Pancreas (tissue), 10 donors: ENCODE results near the gene DMD. TPM values are rescaled to one million over a fixed set of nuclear protein-coding genes. Genes with fewer than 3 reads are reported as not detected.

Source experiments
- ATAC-seq, 4 donors: fragments of 200-7000 bp; cut with Tn5 transposase; one replicate each; pipeline versions ENCODE4 v1.8.0 to v1.9.1; 2020; ENCODE audit warnings: mild to moderate bottlenecking in 4 of 4, moderate library complexity in 4 of 4
- DNase-seq, 6 donors: peaks; one replicate each; pipeline ENCODE4 v3.0.0-alpha.2; 2020
- FAIRE-seq: peaks from 2 replicates; lab custom pipeline; 2012; peaks lifted over from hg19 to GRCh38; lab: Jason Lieb, UNC
- H3K27ac ChIP-seq, 4 donors: fragments of 200-600 bp; sonication (generic); 1 replicate in 3 of 4; 2 replicates in 1 of 4; pipeline versions ENCODE4 v1.5.0 to v1.8.0; 2020
- H3K27me3 ChIP-seq, 4 donors: fragments of 200-600 bp; one replicate each; pipeline ENCODE4 v1.8.0; 2021
- H3K36me3 ChIP-seq, 3 donors: fragments of 200-600 bp; sonication (generic) in 1 of 3; one replicate each; pipeline versions ENCODE4 v1.5.0 to v1.8.0; 2020 to 2021
- H3K4me1 ChIP-seq, 3 donors: fragments of 200-600 bp; one replicate each; pipeline ENCODE4 v1.8.0; 2021
- H3K4me3 ChIP-seq, 4 donors: fragments of 200-600 bp; sonication (generic) in 2 of 4; one replicate each; pipeline versions ENCODE4 v1.5.0 to v1.8.0; 2020 to 2021
- H3K9me3 ChIP-seq, 4 donors: fragments of 200-600 bp; one replicate each; pipeline ENCODE4 v1.8.0; 2021
- CTCF ChIP-seq, 4 donors: fragments of 200-600 bp; sonication (generic) in 3 of 4; IDR thresholded peaks; one replicate each; pipeline versions ENCODE4 v1.5.0 to v1.8.0; 2021; ENCODE audit warnings: antibody characterized with exemption in 4 of 4
- WGBS, 2 donors: extraction: QIAGEN DNeasy Blood & Tissue Kit; methylation state at CpG; one replicate each; pipeline ENCODE4 v1.1.7; 2013; 5-methylcytosine and 5-hydroxymethylcytosine counted together
- intact Hi-C, 3 donors: fragments of 100-400 bp; cut with DNase I; formaldehyde crosslinking; loops; one replicate each; pipeline versions ENCODE4 v1.11.1 to v1.14.2; 2022
- polyA plus RNA-seq, 2 donors: library from polyadenylated mRNA; stranded (reverse); fragments of 200-250 nt; gene quantifications; one replicate each; pipeline ENCODE4 v1.2.3, GENCODE V29; 2013
- total RNA-seq, 6 donors: library from RNA; stranded (reverse); fragmentation: NEBNext Ultra II Directional in 4 of 6; extraction: Animal tissue kit (Norgen Biotek cat#: 25700) in 4 of 6; gene quantifications; one replicate each; pipeline versions ENCODE4 v1.2.1 to v1.2.4, GENCODE V29; 2021 to 2023
- donor health status: healthy with polysubstance abuse.
- donor health status: DM: no; HTN: no; CAD: no; lungs with moderate emphysema.
- donor health status: DM: no; HTN: no; CAD: no.
- donor health status: control.
- donor health status: control.
- donor health status: Bipolar disorder and iron deficiency.
- donor health status: DM: yes; HTN: yes; CAD: no.
- donor health status: DM: no; HTN: no; CAD: no.
- donor health status: DM: no; HTN: no; CAD: no.
- donor health status: DM: yes; HTN: yes; CAD: no.

Gene DMD
- total and polyA plus RNA-seq, 8 donors, result 9.1 to 46.5 (median 32.1) TPM

GRCh38 chrX:31421441-31421840 is 1789.9 kb downstream of the DMD start:
- Histone ChIP-seq H3K27ac (no peak overlapping the region), H3K9me3 (no peaks in the 10 kb centered on the region), H3K27me3 (peaks cover 0 to 7% (median 1%) of the 10 kb centered on the region in 4 donors), H3K36me3 (no peaks in the 10 kb centered on the region), H3K4me1 (no peaks in the 10 kb centered on the region), H3K4me3 (no peak overlapping the region)
- ATAC-seq (no peak), FAIRE-seq (no peak), DNase-seq (no peak)
- no peak for TF ChIP-seq CTCF (IDR thresholded peaks at IDR 0.05)
- intact Hi-C loops, result no loop called here
- WGBS, 2 donors, result 64 to 75% methylated on average over 3 of the region's 3 CpGs

- ATAC-seq, result no peak
- intact Hi-C loops, result no loop called here
- no peaks in the 10 kb centered on the region for H3K9me3 ChIP-seq
- H3K4me1 ChIP-seq, result no peaks in the 10 kb centered on the region
- DNase-seq, result no peak
- H3K4me3 ChIP-seq, result no peak overlapping the region
- H3K36me3 ChIP-seq, result no peaks in the 10 kb centered on the region
- FAIRE-seq, result no peak
- peaks cover 0 to 7% (median 1%) of the 10 kb centered on the region in 4 donors for H3K27me3 ChIP-seq
- 89 to 97% methylated on average over 3 of the region's 3 CpGs for WGBS, 2 donors
- no peak for TF ChIP-seq CTCF (IDR thresholded peaks at IDR 0.05)
- H3K27ac ChIP-seq, result no peak overlapping the region
These were observed 1790.6 kb downstream of the DMD start for GRCh38 chrX:31420711-31421151.

GRCh38 chrX:31420302-31420701 is 1791.0 kb downstream of the DMD start:
- Histone ChIP-seq H3K36me3 (no peaks in the 10 kb centered on the region), H3K9me3 (no peaks in the 10 kb centered on the region), H3K4me3 (no peak overlapping the region), H3K27me3 (peaks cover 0 to 7% (median 1%) of the 10 kb centered on the region in 4 donors), H3K4me1 (no peaks in the 10 kb centered on the region), H3K27ac (no peak overlapping the region)
- intact Hi-C loops, result no loop called here
- WGBS, 2 donors, result 86 to 90% methylated on average over 2 of the region's 2 CpGs
- DNase-seq, result no peak
- TF ChIP-seq CTCF (IDR thresholded peaks at IDR 0.05), result no peak
- FAIRE-seq, result no peak
- ATAC-seq, result no peak

GRCh38 chrX:31397119-31397518 is 1814.2 kb downstream of the DMD start:
- peaks cover 0 to 4% (median 0%) of the 10 kb centered on the region in 4 donors for H3K27me3 ChIP-seq
- intact Hi-C loops, result no loop called here
- no peaks in the 10 kb centered on the region for H3K4me1 ChIP-seq
- H3K36me3 ChIP-seq, result no peaks in the 10 kb centered on the region
- no peak overlapping the region for H3K4me3 ChIP-seq
- no peak overlapping the region for H3K27ac ChIP-seq
- FAIRE-seq (no peak), ATAC-seq (no peak), DNase-seq (no peak)
- WGBS, 2 donors, result 80 to 87% methylated on average over 3 of the region's 3 CpGs
- no peaks in the 10 kb centered on the region for H3K9me3 ChIP-seq
- TF ChIP-seq CTCF (IDR thresholded peaks at IDR 0.05), result no peak

- ATAC-seq (no peak), FAIRE-seq (no peak), DNase-seq (no peak)
- Histone ChIP-seq H3K27me3 (no peaks in the 10 kb centered on the region), H3K9me3 (no peaks in the 10 kb centered on the region), H3K27ac (no peak overlapping the region), H3K4me3 (no peak overlapping the region), H3K36me3 (no peaks in the 10 kb centered on the region), H3K4me1 (no peaks in the 10 kb centered on the region)
- 85 to 88% methylated on average over 3 of the region's 3 CpGs for WGBS, 2 donors
- TF ChIP-seq CTCF (IDR thresholded peaks at IDR 0.05), result no peak
- intact Hi-C loops, result no loop called here
These were observed 1818.8 kb downstream of the DMD start for GRCh38 chrX:31392513-31392912.
